Smooth muscle cell (in vitro differentiated cells): Measurements from ENCODE around the gene MGAM2. TPM values are rescaled to one million over a fixed set of nuclear protein-coding genes. Genes with fewer than 3 reads are reported as not detected.

Experiments
- DNase-seq: peaks from one replicate; lab custom pipeline; 2025; ENCODE audit not compliant: unreplicated experiment; lab: John Stamatoyannopoulos, UW
- H2AFZ ChIP-seq: fragments of 200-600 bp; sonication (generic); 2 replicates; pipeline ENCODE4 v1.6.0; 2016; ENCODE audit warnings: antibody characterized with exemption, low read depth, mild to moderate bottlenecking
- H3F3A ChIP-seq: fragments of 200-600 bp; sonication (generic); 2 replicates; pipeline ENCODE4 v1.6.0; 2017; ENCODE audit warnings: antibody characterized with exemption, low read depth
- H3K27ac ChIP-seq: fragments of 200-600 bp; sonication (generic); 2 replicates; pipeline ENCODE4 v1.5.1; 2016; ENCODE audit warnings: low read depth, mild to moderate bottlenecking
- H3K27me3 ChIP-seq: fragments of 200-600 bp; sonication (generic); 2 replicates; pipeline ENCODE4 v1.6.1; 2016; ENCODE audit warnings: low read depth, mild to moderate bottlenecking
- H3K36me3 ChIP-seq: fragments of 200-600 bp; sonication (generic); 2 replicates; pipeline ENCODE4 v1.5.1; 2016; ENCODE audit warnings: low read depth
- H3K4me1 ChIP-seq: fragments of 200-600 bp; sonication (generic); 2 replicates; pipeline ENCODE4 v1.5.1; 2016; ENCODE audit warnings: low read depth
- H3K4me2 ChIP-seq: fragments of 200-600 bp; sonication (generic); 2 replicates; pipeline ENCODE4 v1.6.0; 2016; ENCODE audit warnings: mild to moderate bottlenecking
- H3K4me3 ChIP-seq: fragments of 200-600 bp; sonication (generic); 2 replicates; pipeline ENCODE4 v1.5.1; 2016; ENCODE audit warnings: mild to moderate bottlenecking
- H3K79me2 ChIP-seq: fragments of 200-600 bp; sonication (generic); 2 replicates; pipeline ENCODE4 v1.6.0; 2016; ENCODE audit warnings: low read depth, mild to moderate bottlenecking
- H3K9ac ChIP-seq: fragments of 200-600 bp; sonication (generic); 2 replicates; pipeline ENCODE4 v1.6.0; 2016; ENCODE audit warnings: low read depth
- H3K9me3 ChIP-seq: fragments of 200-600 bp; sonication (generic); replicated peaks from 2 replicates; pipeline ENCODE4 v1.5.1; 2016; ENCODE audit warnings: low read depth
- H4K20me1 ChIP-seq: fragments of 200-600 bp; sonication (generic); 2 replicates; pipeline ENCODE4 v1.6.0; 2016; ENCODE audit warnings: low read depth
- WGBS: methylation state at CpG from one replicate; pipeline ENCODE4 v1.1.7; 2016; ENCODE audit warnings: low lambda C conversion rate; 5-methylcytosine and 5-hydroxymethylcytosine counted together
- polyA plus RNA-seq: library from polyadenylated mRNA; unstranded; fragments of >200 nt; fragmentation: Nextera tagmentation; extraction: Ambion mirVana; gene quantifications from 2 replicates; pipeline ENCODE4 v1.2.1, GENCODE V29; 2016
- total RNA-seq: library from RNA; depleted of rRNA; stranded (reverse); fragments of >200 nt; gene quantifications from 2 replicates; pipeline ENCODE4 v1.2.3, GENCODE V29; 2014
- TF ChIP-seq, protein P1 (sequence below): fragments of 200-600 bp; sonication (generic); IDR thresholded peaks from 2 replicates; pipeline ENCODE4 v1.5.1; 2017; ENCODE audit warnings: borderline replicate concordance, mild to moderate bottlenecking, antibody characterized with exemption; ENCODE audit not compliant: insufficient read depth, poor library complexity, severe bottlenecking

The MGAM2 gene
- total and polyA plus RNA-seq, 2 experiments from 2014 or later = not detected

- Histone ChIP-seq H3K4me1 (no peaks in the 10 kb centered on the region), H3K27ac (no peak overlapping the region), H3K27me3 (no peaks in the 10 kb centered on the region), H3K4me2 (no peak overlapping the region), H3K4me3 (no peak overlapping the region), H3F3A (no peaks in the 10 kb centered on the region), H3K36me3 (no peaks in the 10 kb centered on the region), H4K20me1 (no peaks in the 10 kb centered on the region), H2AFZ (no peak overlapping the region), H3K79me2 (no peaks in the 10 kb centered on the region), H3K9me3 (no peaks in the 10 kb centered on the region), H3K9ac (no peak overlapping the region)
- 74% methylated on average over 6 of the region's 6 CpGs for WGBS
- TF ChIP-seq, protein P1, sequence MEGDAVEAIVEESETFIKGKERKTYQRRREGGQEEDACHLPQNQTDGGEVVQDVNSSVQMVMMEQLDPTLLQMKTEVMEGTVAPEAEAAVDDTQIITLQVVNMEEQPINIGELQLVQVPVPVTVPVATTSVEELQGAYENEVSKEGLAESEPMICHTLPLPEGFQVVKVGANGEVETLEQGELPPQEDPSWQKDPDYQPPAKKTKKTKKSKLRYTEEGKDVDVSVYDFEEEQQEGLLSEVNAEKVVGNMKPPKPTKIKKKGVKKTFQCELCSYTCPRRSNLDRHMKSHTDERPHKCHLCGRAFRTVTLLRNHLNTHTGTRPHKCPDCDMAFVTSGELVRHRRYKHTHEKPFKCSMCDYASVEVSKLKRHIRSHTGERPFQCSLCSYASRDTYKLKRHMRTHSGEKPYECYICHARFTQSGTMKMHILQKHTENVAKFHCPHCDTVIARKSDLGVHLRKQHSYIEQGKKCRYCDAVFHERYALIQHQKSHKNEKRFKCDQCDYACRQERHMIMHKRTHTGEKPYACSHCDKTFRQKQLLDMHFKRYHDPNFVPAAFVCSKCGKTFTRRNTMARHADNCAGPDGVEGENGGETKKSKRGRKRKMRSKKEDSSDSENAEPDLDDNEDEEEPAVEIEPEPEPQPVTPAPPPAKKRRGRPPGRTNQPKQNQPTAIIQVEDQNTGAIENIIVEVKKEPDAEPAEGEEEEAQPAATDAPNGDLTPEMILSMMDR = no peak
- no peak for DNase-seq
Measured at GRCh38 chr7:142139597-142140400, 28.3 kb downstream of the MGAM2 start.

DNA sequence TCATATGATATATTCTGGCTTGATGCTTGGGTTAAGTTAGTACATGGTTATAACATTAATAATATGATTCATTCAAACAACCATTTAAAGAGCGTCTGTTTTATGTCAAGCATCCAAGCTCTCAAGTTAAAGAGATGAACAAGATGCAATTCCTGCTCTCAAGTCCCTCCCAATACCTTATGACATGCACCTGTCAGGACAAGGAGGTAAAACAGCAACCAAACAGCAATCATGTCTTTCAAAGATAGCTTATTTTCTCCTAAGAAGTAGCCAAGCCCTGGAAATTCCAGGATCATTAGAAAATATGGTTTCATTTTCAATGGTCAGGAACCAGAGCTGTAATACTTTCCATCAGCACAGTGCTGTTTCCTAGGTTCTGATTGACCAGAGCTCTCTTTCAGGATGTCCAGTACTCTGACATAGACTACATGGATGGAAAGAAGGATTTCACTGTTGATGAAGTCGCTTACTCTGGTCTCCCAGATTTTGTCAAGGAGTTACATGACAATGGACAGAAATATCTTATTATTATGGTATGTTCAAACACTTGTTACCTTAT, 29.0 kb downstream of the MGAM2 start:
- TF ChIP-seq, protein P1 = no peak
- Histone ChIP-seq H3F3A (no peaks in the 10 kb centered on the region), H3K9ac (no peak overlapping the region), H2AFZ (no peak overlapping the region), H3K79me2 (no peaks in the 10 kb centered on the region), H4K20me1 (no peaks in the 10 kb centered on the region), H3K4me3 (no peak overlapping the region), H3K36me3 (no peaks in the 10 kb centered on the region), H3K9me3 (no peaks in the 10 kb centered on the region), H3K4me1 (no peaks in the 10 kb centered on the region), H3K27me3 (no peaks in the 10 kb centered on the region), H3K4me2 (no peak overlapping the region), H3K27ac (no peak overlapping the region)
- DNase-seq = no peak
- 90% methylated on average over 2 of the region's 2 CpGs for WGBS

- H4K20me1 ChIP-seq = no peaks in the 10 kb centered on the region
- DNase-seq = no peak
- H3K9ac ChIP-seq = no peak overlapping the region
- no peaks in the 10 kb centered on the region for H3F3A ChIP-seq
- H3K4me2 ChIP-seq = no peak overlapping the region
- H3K9me3 ChIP-seq = no peaks in the 10 kb centered on the region
- H3K36me3 ChIP-seq = no peaks in the 10 kb centered on the region
- no peak overlapping the region for H3K27ac ChIP-seq
- WGBS = 91% methylated on average over 8 of the region's 8 CpGs
- no peaks in the 10 kb centered on the region for H3K27me3 ChIP-seq
- TF ChIP-seq, protein P1 = no peak
- no peak overlapping the region for H2AFZ ChIP-seq
- H3K4me1 ChIP-seq = no peaks in the 10 kb centered on the region
- no peak overlapping the region for H3K4me3 ChIP-seq
- H3K79me2 ChIP-seq = no peaks in the 10 kb centered on the region
Measured at GRCh38 chr7:142142702-142143101, 31.2 kb downstream of the MGAM2 start.
